GM10248 (cell line): Measurements from ENCODE around the gene TMEM270.

Source experiments
- CTCF ChIA-PET: fragments of 300-600 bp; sonication (Branson Sonifier 250); formaldehyde crosslinking; extraction: SDS; loops from one replicate; lab custom pipeline; 2021; ENCODE audit warnings: antibody characterized with exemption; lab: Yijun Ruan, JAX
- POLR2A ChIA-PET: fragments of 350-650 bp; sonication (Branson Sonifier 250); formaldehyde crosslinking; extraction: SDS; loops from one replicate; lab custom pipeline; 2020; ENCODE audit warnings: antibody characterized with exemption; lab: Yijun Ruan, JAX
- DNase-seq: peaks from one replicate; pipeline ENCODE4 v3.0.0; 2012; ENCODE audit errors: extremely low spot score
- TF ChIP-seq, protein P1 (sequence below): IDR thresholded peaks from 2 replicates; pipeline ENCODE4 v1.5.1; 2012; ENCODE audit warnings: mild to moderate bottlenecking, low read depth; ENCODE audit errors: extremely low read depth, missing control alignments, control extremely low read depth

TMEM270 gene

DNA sequence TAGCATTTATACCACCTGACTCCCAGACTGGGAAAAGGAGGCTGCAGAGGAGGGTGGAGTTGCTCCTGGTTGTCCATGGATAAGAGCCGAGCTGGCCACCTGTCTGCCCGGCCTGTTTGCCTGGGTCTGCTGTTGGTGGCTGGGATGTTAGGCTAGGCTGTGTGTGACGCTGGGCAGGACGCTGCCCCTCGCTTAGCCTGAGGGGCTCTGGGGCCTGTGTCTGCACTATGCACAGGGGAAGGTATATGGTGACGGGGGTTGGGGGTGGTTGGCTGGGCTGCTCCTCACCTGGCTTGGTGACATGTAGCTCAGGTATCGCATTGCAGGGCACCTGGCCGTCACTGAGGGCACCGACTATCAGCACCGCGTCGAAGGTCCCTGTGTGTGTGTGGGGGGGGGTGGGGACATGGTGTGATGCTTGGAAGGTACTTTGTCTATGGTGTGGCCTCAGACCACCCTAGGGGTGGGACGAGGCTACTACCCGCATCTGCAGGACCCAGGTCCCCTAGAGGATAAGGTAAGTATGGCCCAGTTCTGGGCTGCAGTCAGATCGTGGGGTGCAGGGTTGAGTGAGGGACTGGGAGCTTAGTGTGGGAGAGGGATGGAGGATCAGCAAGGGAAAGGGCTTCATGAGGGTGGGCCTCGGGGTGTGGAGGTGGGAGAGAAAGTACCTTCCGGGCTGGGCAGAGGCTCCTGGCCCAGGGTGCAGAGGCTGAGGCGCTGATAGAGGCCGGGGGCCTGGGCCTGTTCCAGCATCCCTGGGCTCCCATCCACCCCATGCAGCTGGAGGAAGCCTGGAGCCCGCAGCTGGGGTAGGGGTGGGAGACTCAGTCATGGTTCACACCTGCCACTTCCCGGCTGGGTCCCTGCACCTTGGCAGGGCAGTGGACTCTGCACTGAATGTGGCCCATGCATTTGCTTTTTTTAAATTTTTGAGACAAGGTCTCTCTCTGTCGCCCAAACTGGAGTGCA lies 20.9 kb upstream of the TMEM270 start:
- CTCF ChIA-PET: interaction anchor here (1.2 to 1.4 kb wide), 3 partner anchors 8 to 101 kb away, joined by 3 to 4 read pairs (median 3); partner anchors contain the start of gene ABHD11
- no peak for DNase-seq
- POLR2A ChIA-PET: no interaction called here
- TF ChIP-seq, protein P1, sequence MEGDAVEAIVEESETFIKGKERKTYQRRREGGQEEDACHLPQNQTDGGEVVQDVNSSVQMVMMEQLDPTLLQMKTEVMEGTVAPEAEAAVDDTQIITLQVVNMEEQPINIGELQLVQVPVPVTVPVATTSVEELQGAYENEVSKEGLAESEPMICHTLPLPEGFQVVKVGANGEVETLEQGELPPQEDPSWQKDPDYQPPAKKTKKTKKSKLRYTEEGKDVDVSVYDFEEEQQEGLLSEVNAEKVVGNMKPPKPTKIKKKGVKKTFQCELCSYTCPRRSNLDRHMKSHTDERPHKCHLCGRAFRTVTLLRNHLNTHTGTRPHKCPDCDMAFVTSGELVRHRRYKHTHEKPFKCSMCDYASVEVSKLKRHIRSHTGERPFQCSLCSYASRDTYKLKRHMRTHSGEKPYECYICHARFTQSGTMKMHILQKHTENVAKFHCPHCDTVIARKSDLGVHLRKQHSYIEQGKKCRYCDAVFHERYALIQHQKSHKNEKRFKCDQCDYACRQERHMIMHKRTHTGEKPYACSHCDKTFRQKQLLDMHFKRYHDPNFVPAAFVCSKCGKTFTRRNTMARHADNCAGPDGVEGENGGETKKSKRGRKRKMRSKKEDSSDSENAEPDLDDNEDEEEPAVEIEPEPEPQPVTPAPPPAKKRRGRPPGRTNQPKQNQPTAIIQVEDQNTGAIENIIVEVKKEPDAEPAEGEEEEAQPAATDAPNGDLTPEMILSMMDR: no peak

DNA sequence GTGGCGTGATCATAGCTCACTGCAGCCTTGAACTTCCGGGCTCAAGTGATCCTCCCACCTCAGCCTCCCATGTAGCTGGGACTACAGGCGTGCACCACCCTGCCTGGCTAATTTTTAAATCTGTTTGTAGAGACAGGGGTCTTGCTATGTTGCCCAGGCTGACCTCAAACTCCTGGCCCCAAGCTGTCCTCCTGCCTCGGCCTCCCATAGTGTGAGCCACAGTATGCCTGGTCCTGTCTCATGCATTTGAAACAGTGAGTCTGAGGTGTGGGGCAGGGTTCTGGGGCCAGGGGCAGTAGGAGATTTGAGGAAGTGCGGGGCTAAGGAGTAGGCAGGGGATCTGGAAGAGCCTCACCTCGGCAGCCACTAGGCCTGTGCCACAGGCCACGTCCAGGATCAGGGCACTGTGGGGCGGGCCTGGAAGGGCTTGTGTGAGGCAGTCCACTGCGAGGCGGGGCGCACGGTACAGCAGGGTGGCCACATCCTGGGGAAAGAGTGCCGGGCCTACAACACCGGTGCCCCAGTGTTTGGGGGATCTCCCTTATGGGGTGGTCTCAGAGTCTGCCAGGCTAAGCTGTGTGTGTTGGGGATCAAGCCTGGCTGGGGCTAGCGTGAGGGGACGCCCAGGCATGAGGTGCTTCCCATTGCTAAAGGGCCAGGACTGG lies 20.1 kb upstream of the TMEM270 start:
- TF ChIP-seq, protein P1: no peak
- ChIA-PET POLR2A (no interaction called here), CTCF (interaction anchor here (1.2 to 1.4 kb wide), 3 partner anchors 8 to 102 kb away, joined by 3 to 4 read pairs (median 3); partner anchors contain the start of gene ABHD11)
- DNase-seq: no peak

DNA sequence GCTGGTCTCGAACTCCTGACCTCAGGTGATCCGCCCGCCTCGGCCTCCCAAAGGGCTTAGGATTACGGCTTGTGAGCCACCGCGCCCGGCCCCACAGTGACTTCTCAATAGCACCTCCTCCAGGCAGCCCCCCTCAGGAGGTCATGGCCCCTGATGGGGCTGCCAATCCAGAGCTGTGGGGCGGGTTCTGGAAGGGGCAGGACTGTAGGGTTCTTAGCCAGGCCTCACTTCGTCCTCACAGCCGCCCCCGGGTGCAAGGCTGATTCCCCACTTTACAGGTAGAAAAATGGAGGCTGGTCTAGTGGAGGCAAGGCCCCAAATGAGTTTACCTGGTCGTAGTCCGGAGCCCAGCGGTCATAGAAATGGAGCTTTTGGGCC lies 19.3 kb upstream of the TMEM270 start:
- TF ChIP-seq, protein P1: no peak
- no peak for DNase-seq
- POLR2A ChIA-PET: no interaction called here
- CTCF ChIA-PET: interaction anchor here (1.1 to 1.9 kb wide), 3 partner anchors 14 to 138 kb away, joined by 3 to 13 read pairs (median 4); no protein-coding TSS in a partner anchor

- ChIA-PET POLR2A (interaction anchor here (0.5 to 0.6 kb wide), 5 partner anchors 16 to 815 kb away, joined by 3 to 6 read pairs (median 3); partner anchors contain the start of gene GTF2I), CTCF (interaction anchor here (0.7 to 1.9 kb wide), 6 partner anchors 8 to 137 kb away, joined by 3 to 13 read pairs (median 4); no protein-coding TSS in a partner anchor)
- DNase-seq: peak; percentile 97
- TF ChIP-seq, protein P1: no peak
Observed at GRCh38 chr7:73842067-73842976, 18.6 kb upstream of the TMEM270 start, which contains the start of gene METTL27. TSS of gene METTL27 (minus strand) at chr7:73842516. CDS start at chr7:73842140, 376 bp downstream.

DNA sequence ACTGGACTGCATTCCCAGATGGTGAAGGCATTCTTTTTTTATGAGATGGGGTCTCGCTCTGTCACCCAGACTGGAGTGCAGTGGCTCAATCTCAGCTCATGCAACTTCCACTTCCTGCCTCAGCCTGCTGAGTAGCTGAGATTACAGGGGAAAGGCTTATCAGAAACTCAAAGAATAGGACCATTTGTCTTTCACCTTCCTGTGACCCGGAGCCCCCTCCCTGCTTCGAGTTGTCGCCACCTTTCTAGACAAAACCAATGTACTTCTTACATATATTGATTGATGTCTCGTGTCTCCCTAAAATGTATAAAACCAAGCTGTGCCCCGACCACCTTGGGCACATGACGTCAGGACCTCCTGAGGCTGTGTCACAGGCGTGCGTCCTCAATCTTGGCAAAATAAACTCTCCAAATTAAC lies 16.8 kb upstream of the TMEM270 start:
- ChIA-PET POLR2A (no interaction called here), CTCF (interaction anchor here (1.7 to 1.9 kb wide), 2 partner anchors 11 to 16 kb away, joined by 4 read pairs; no protein-coding TSS in a partner anchor)
- TF ChIP-seq, protein P1: no peak

More for the DNA sequence above, 16.8 kb upstream of the TMEM270 start:
- DNase-seq: no peak
